Mammary epithelial cell (primary cell): Measurements from ENCODE around the gene PADI2.

ENCODE experiments used
- EZH2 ChIP-seq: IDR thresholded peaks from 2 replicates; pipeline ENCODE4 v1.6.1; 2012; ENCODE audit warnings: low read length, inconsistent platforms, borderline replicate concordance
- TF ChIP-seq, protein P1 (sequence below), 2 donors: IDR thresholded peaks in 1 of 2; conservative IDR thresholded peaks in 1 of 2; 2 replicates each; pipeline ENCODE4 v1.5.1; 2011 to 2012; ENCODE audit warnings: inconsistent platforms in 2 of 2, low read length in 2 of 2, mild to moderate bottlenecking in 2 of 2, control low read depth in 1 of 2, low read depth in 1 of 2; ENCODE audit not compliant: insufficient read depth in 1 of 2; ENCODE audit errors: extremely low read depth in 1 of 2

DNA sequence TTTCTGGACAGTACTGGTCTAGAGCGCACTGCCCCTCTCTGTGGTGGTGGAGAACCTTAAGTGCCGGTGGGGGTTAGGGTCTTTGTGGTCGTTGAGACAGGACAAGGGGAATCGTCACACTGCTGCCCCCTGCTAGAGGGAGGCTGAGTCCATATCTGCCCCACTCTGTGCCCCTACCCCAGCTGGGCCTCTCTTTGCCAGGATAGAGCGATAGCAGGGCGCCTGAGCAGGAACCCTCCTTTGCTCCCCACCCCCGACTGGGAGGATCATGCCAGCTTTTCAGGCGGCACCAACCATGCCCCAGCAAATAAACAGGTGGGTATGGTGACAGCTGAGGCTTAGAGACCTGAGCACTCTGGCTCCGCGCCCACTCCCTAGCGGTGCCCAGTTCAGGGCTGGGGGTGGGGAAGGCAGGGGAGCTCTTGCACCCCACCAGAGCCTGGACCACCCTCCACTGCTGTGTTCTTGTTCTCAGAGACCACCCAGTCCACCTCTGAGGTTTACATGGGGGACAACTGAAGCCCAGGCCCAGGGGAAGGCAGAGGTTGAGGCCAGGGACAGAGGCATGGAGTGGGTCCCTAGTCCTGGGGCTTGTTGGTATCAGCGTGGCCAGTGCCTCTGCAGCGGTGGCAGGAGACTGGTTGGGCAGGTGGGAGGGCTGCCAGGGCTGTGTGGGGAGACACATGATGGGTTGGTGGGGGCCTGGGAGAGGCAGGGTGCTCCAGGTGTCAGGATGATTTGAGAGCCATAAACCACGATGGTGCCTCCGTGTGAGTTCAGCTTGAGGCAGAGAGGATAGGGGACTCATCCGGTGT is 1.6 kb downstream of the PADI2 start:
- TF ChIP-seq, protein P1, sequence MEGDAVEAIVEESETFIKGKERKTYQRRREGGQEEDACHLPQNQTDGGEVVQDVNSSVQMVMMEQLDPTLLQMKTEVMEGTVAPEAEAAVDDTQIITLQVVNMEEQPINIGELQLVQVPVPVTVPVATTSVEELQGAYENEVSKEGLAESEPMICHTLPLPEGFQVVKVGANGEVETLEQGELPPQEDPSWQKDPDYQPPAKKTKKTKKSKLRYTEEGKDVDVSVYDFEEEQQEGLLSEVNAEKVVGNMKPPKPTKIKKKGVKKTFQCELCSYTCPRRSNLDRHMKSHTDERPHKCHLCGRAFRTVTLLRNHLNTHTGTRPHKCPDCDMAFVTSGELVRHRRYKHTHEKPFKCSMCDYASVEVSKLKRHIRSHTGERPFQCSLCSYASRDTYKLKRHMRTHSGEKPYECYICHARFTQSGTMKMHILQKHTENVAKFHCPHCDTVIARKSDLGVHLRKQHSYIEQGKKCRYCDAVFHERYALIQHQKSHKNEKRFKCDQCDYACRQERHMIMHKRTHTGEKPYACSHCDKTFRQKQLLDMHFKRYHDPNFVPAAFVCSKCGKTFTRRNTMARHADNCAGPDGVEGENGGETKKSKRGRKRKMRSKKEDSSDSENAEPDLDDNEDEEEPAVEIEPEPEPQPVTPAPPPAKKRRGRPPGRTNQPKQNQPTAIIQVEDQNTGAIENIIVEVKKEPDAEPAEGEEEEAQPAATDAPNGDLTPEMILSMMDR (conservative IDR thresholded peaks at IDR 0.05 in 1 of 2, IDR thresholded peaks at IDR 0.05 in 1 of 2; ENCODE audit: extremely low read depth in 1 of 2, insufficient read depth in 1 of 2, low read depth in 1 of 2, low read length in 2 of 2) = no peak
- TF ChIP-seq EZH2 = no peak
